WTC11 (cell line): ENCODE data around the gene TSPAN18. TPM values are rescaled to one million over a fixed set of nuclear protein-coding genes. Genes with fewer than 3 reads are reported as not detected.

Experiments
- ATAC-seq: fragments of 200-7000 bp; cut with Tn5 transposase; 2 replicates; pipeline ENCODE4 v1.10.0; 2021; ENCODE audit warnings: mild to moderate bottlenecking, moderate library complexity
- CTCF ChIA-PET: fragments of 300-600 bp; sonication (Branson Sonifier 250); formaldehyde crosslinking; loops from one replicate; lab custom pipeline; 2021; ENCODE audit warnings: antibody characterized with exemption; lab: Charles Lee
- POLR2A ChIA-PET: fragments of 350-600 bp; sonication (Branson Sonifier 250); formaldehyde crosslinking; loops from one replicate; lab custom pipeline; 2021; ENCODE audit warnings: antibody characterized with exemption; lab: Charles Lee
- DNase-seq: peaks from one replicate; pipeline ENCODE4 v3.0.0; 2021; ENCODE audit warnings: low spot score
- H3K27ac Mint-ChIP-seq: 2 replicates; pipeline ENCODE4 v1.8.0; 2021; ENCODE audit warnings: mixed read lengths
- H3K27me3 Mint-ChIP-seq: 2 replicates; pipeline ENCODE4 v1.8.0; 2021; ENCODE audit warnings: low read depth, mild to moderate bottlenecking, moderate library complexity, mixed read lengths
- H3K36me3 Mint-ChIP-seq: 2 replicates; pipeline ENCODE4 v1.8.0; 2021; ENCODE audit warnings: mixed read lengths
- H3K4me1 Mint-ChIP-seq: 2 replicates; pipeline ENCODE4 v1.8.0; 2022; ENCODE audit warnings: mixed read lengths
- H3K4me3 Mint-ChIP-seq: 2 replicates; pipeline ENCODE4 v1.8.0; 2021; ENCODE audit warnings: mild to moderate bottlenecking, moderate library complexity, mixed read lengths
- H3K9me3 Mint-ChIP-seq: 2 replicates; pipeline ENCODE4 v1.8.0; 2021; ENCODE audit warnings: mixed read lengths
- E2F5 ChIP-seq: sonication (generic); formaldehyde crosslinking; IDR thresholded peaks from 2 replicates; pipeline ENCODE4 v1.8.1; 2022; ENCODE audit warnings: mild to moderate bottlenecking, moderate library complexity, missing genetic modification reagents
- ELF4 ChIP-seq: sonication (generic); formaldehyde crosslinking; IDR thresholded peaks from 2 replicates; pipeline ENCODE4 v1.8.1; 2022; ENCODE audit warnings: low read depth, mild to moderate bottlenecking, moderate library complexity, missing genetic modification reagents
- EMX1 ChIP-seq: fragments of 250-450 bp; sonication (Bioruptor Pico); IDR thresholded peaks from 2 replicates; pipeline ENCODE4 v1.8.0; 2021; ENCODE audit warnings: mild to moderate bottlenecking
- ESRRA ChIP-seq: sonication (generic); formaldehyde crosslinking; IDR thresholded peaks from 2 replicates; pipeline ENCODE4 v1.8.1; 2022; ENCODE audit warnings: mild to moderate bottlenecking, missing genetic modification reagents, borderline replicate concordance
- FOXK1 ChIP-seq: sonication (generic); formaldehyde crosslinking; IDR thresholded peaks from 2 replicates; pipeline ENCODE4 v1.8.0; 2022; ENCODE audit warnings: mild to moderate bottlenecking, moderate library complexity, missing genetic modification reagents
- HMGA2 ChIP-seq: fragments of 250-450 bp; sonication (Bioruptor Pico); IDR thresholded peaks from 2 replicates; pipeline ENCODE4 v1.4.0; 2021; ENCODE audit warnings: mild to moderate bottlenecking, moderate library complexity
- NFYB ChIP-seq: sonication (generic); formaldehyde crosslinking; conservative IDR thresholded peaks from 2 replicates; pipeline ENCODE4 v1.8.0; 2022; ENCODE audit warnings: low read depth, missing genetic modification reagents
- NR1H2 ChIP-seq: sonication (generic); formaldehyde crosslinking; IDR thresholded peaks from 2 replicates; pipeline ENCODE4 v1.9.0; 2021; ENCODE audit warnings: mild to moderate bottlenecking, moderate library complexity, missing genetic modification reagents
- SOX15 ChIP-seq: fragments of 250-450 bp; sonication (Bioruptor Pico); IDR thresholded peaks from 2 replicates; pipeline ENCODE4 v1.9.0; 2021; ENCODE audit warnings: mild to moderate bottlenecking
- STAT6 ChIP-seq: sonication (generic); formaldehyde crosslinking; conservative IDR thresholded peaks from 2 replicates; pipeline ENCODE4 v1.8.1; 2023; ENCODE audit warnings: mild to moderate bottlenecking, low read depth, missing genetic modification reagents, moderate library complexity
- TEAD1 ChIP-seq: sonication (generic); formaldehyde crosslinking; IDR thresholded peaks from 2 replicates; pipeline ENCODE4 v1.8.0; 2022; ENCODE audit warnings: mild to moderate bottlenecking, missing genetic modification reagents
- TP53 ChIP-seq: sonication (generic); formaldehyde crosslinking; IDR thresholded peaks from 2 replicates; pipeline ENCODE4 v1.8.1; 2023; ENCODE audit warnings: mild to moderate bottlenecking, missing genetic modification reagents
- USF1 ChIP-seq: sonication (generic); formaldehyde crosslinking; IDR thresholded peaks from 2 replicates; pipeline ENCODE4 v1.8.0; 2022; ENCODE audit warnings: mild to moderate bottlenecking, missing genetic modification reagents
- USF2 ChIP-seq: sonication (generic); formaldehyde crosslinking; IDR thresholded peaks from 2 replicates; pipeline ENCODE4 v1.8.1; 2023; ENCODE audit warnings: mild to moderate bottlenecking, missing genetic modification reagents, moderate library complexity
- ZBTB21 ChIP-seq: sonication (generic); formaldehyde crosslinking; IDR thresholded peaks from 2 replicates; pipeline ENCODE4 v1.8.1; 2023; ENCODE audit warnings: mild to moderate bottlenecking, missing genetic modification reagents, borderline replicate concordance
- ZNF138 ChIP-seq: sonication (generic); formaldehyde crosslinking; conservative IDR thresholded peaks from 2 replicates; pipeline ENCODE4 v1.8.1; 2022; ENCODE audit warnings: mild to moderate bottlenecking, moderate library complexity, missing genetic modification reagents
- ZNF281 ChIP-seq: sonication (generic); formaldehyde crosslinking; IDR thresholded peaks from 2 replicates; pipeline ENCODE4 v1.8.0; 2023; ENCODE audit warnings: mild to moderate bottlenecking, missing genetic modification reagents
- total RNA-seq: library from RNA; stranded (reverse); gene quantifications from 3 replicates; pipeline ENCODE4 v1.2.3, GENCODE V29; 2021

TSPAN18 gene
- total RNA-seq, 1 experiment from 2014 or later = 44.7 TPM

GRCh38 chr11:44915004-44915403 lies 188.2 kb downstream of the TSPAN18 start:
- peaks cover 17% of the 10 kb centered on the region for H3K4me1 Mint-ChIP-seq
- ATAC-seq = no peak
- DNase-seq = no peak
- TF ChIP-seq ESRRA (CRISPR knock-in tag) (no peak), SOX15 (CRISPR knock-in tag) (no peak), TEAD1 (CRISPR knock-in tag) (no peak), HMGA2 (CRISPR knock-in tag) (no peak), E2F5 (CRISPR knock-in tag) (no peak), ZNF281 (no peak), EMX1 (CRISPR knock-in tag) (no peak), FOXK1 (CRISPR knock-in tag) (no peak), USF2 (no peak), STAT6 (no peak), ZNF138 (no peak), TP53 (CRISPR knock-in tag) (no peak), ZBTB21 (CRISPR knock-in tag) (no peak), NR1H2 (CRISPR knock-in tag) (no peak), NFYB (CRISPR knock-in tag) (no peak), ELF4 (CRISPR knock-in tag) (no peak)
- TF ChIP-seq, all 79 proteins: peak for 0
- ChIA-PET CTCF (interaction anchor here (8.2 kb wide), 1 partner anchor 14 kb away, joined by 135 read pairs; no protein-coding TSS in a partner anchor), POLR2A (no interaction called here)
- Mint-ChIP-seq H3K4me3 (no peak overlapping the region), H3K36me3 (no peaks in the 10 kb centered on the region), H3K9me3 (no peaks in the 10 kb centered on the region), H3K27ac (no peak overlapping the region), H3K27me3 (no peaks in the 10 kb centered on the region)

GRCh38 chr11:44915621-44916020 lies 188.9 kb downstream of the TSPAN18 start:
- Mint-ChIP-seq H3K27ac (no peak overlapping the region), H3K4me1 (peaks cover 16% of the 10 kb centered on the region), H3K4me3 (no peak overlapping the region), H3K9me3 (no peaks in the 10 kb centered on the region), H3K36me3 (no peaks in the 10 kb centered on the region), H3K27me3 (no peaks in the 10 kb centered on the region)
- no peak for TF ChIP-seq USF1 (CRISPR knock-in tag)
- POLR2A ChIA-PET = no interaction called here
- no peak for DNase-seq
- CTCF ChIA-PET = interaction anchor here (0.7 to 8.2 kb wide), 2 partner anchors 13 to 190 kb away, joined by 3 to 135 read pairs; no protein-coding TSS in a partner anchor
- ATAC-seq = no peak
